NCI-H1417 treated with DMSO at 0.1 percent for 48 hours (cell line): Measurements from ENCODE around the gene BCHE.
A peak's percentile ranks its signal among the peaks of the same experiment; 100 is the strongest.

ENCODE experiments used
- DNase-seq: peaks from one replicate; lab custom pipeline; 2025; lab: John Stamatoyannopoulos, UW

Gene BCHE

DNA sequence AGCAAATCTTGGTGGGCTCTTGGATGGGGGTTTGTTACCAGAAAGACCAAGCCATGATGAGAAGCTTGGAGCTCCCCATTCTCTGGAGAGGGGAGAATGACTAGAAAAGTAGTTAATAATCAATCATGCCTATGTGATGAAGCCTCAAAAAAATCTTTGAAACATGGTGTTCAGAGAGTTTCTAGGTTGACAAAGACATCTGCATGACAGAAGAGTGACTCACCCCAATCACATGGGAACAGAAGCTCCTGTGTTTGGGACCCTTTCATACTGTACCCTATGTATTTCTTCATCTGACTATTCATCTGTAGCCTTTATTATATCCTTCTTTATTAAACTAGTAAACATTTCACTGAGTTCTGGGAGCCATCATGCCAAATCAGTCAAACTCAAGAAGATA is 87.4 kb downstream of the BCHE start:
- DNase-seq = no peak

DNA sequence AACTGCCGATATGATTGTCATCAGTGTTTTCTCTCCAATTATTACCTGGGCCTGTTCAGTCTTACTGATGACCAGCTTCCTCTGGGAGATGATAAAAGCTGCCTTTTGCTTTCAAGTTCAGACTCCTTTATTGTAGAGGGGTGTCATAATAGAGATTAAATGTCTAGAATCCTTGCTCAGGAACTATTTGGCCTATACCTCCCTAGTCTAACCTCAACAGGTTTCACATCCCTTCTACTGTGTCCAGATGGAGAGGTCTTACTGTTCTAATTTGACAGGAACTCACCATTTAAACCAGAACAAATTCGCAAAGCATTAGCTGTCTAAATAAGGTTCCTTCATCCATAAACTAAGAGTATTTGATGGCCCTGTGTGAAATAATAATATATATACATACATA is 88.0 kb downstream of the BCHE start:
- no peak for DNase-seq

- DNase-seq = no peak
Observed at GRCh38 chr3:165748094-165748493, 89.1 kb downstream of the BCHE start.

- DNase-seq = no peak
Observed at GRCh38 chr3:165746874-165747273, 90.3 kb downstream of the BCHE start.

DNA sequence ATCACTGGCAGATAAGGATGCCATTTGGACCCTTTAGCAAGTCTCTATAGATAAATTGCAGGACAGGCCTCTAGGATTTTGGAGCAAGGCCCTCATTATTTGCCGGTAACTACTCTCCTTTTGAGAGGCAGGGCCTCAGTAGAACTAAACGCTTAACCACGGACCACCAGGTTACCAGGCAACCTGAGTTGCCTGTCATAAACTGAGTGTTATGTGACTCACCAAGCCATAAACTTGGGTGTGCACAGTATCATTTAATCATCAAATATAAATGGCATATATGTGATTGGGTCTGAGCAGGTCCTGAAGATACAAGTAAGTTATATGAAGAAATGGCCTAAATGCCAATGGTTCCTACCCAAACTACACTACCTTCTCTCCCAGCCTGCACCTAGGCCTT is 93.2 kb downstream of the BCHE start:
- DNase-seq = no peak

- peak; percentile 56 for DNase-seq
Observed at GRCh38 chr3:165742351-165742750, 94.9 kb downstream of the BCHE start.

DNA sequence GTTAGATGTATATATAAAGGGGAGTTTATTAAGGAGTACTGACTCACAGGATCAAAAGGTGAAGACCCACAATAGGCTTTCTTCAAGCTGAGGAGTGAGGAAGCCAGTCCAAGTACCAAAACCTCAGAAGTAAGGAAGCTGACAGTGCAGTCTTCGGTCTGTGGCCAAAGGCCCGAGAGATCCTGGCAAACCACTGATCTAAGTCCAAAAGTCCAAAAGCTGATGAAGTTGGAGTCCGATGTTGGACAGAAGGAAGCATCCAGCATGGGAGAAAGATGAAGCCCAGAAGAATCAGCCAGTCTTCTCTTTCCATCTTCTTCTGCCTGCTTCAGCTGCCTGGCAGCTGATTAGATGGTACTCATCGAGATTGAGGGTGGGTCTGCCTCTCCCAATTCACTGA is 107.5 kb downstream of the BCHE start:
- DNase-seq = no peak

- DNase-seq = no peak
Observed at GRCh38 chr3:165728924-165729323, 108.3 kb downstream of the BCHE start.

- DNase-seq = no peak
Observed at GRCh38 chr3:165725296-165725695, 111.9 kb downstream of the BCHE start.
